ENCODE results near the gene SPARCL1.

SPARCL1 gene

GRCh38 chr4:87506974-87507701 is 22.0 kb downstream of the SPARCL1 start:
- no peak for TF ChIP-seq CTCF (IDR thresholded peaks at IDR 0.05; ENCODE audit: low read depth, low read length)
- DNase-seq (ENCODE audit: low read depth in 2 of 2): peak; percentile 90 to 91

GRCh38 chr4:87505862-87506261 is 23.3 kb downstream of the SPARCL1 start:
- no peak for TF ChIP-seq CTCF (IDR thresholded peaks at IDR 0.05; ENCODE audit: low read depth, low read length)
- no peak for DNase-seq (ENCODE audit: low read depth in 2 of 2)
- no peak overlapping the region for H3K4me3 ChIP-seq (replicated peaks in 1 of 2; ENCODE audit: low read depth in 2 of 2, low read length in 2 of 2)

More at GRCh38 chr4:87506974-87507701, 22.0 kb downstream of the SPARCL1 start:
- H3K4me3 ChIP-seq (replicated peaks in 1 of 2; ENCODE audit: low read depth in 2 of 2, low read length in 2 of 2): no peak overlapping the region

GRCh38 chr4:87502580-87503238 is 26.5 kb downstream of the SPARCL1 start:
- no peak overlapping the region for H3K4me3 ChIP-seq (replicated peaks in 1 of 2; ENCODE audit: low read depth in 2 of 2, low read length in 2 of 2)
- DNase-seq (ENCODE audit: low read depth in 2 of 2): peak; percentile 38 to 42
- no peak for TF ChIP-seq CTCF (IDR thresholded peaks at IDR 0.05; ENCODE audit: low read depth, low read length)

- no peak for DNase-seq (ENCODE audit: low read depth in 2 of 2)
- TF ChIP-seq CTCF (IDR thresholded peaks at IDR 0.05; ENCODE audit: low read depth, low read length): no peak
- H3K4me3 ChIP-seq (replicated peaks in 1 of 2; ENCODE audit: low read depth in 2 of 2, low read length in 2 of 2): no peak overlapping the region
Observed at GRCh38 chr4:87500092-87500462, 29.1 kb downstream of the SPARCL1 start.

GRCh38 chr4:87499403-87500091 is 29.6 kb downstream of the SPARCL1 start:
- no peak overlapping the region for H3K4me3 ChIP-seq (replicated peaks in 1 of 2; ENCODE audit: low read depth in 2 of 2, low read length in 2 of 2)
- no peak for TF ChIP-seq CTCF (IDR thresholded peaks at IDR 0.05; ENCODE audit: low read depth, low read length)
- no peak for DNase-seq (ENCODE audit: low read depth in 2 of 2)

GRCh38 chr4:87498446-87498900 is 30.7 kb downstream of the SPARCL1 start:
- peak in 1 of 2 donors; percentile 34 for DNase-seq (ENCODE audit: low read depth in 2 of 2)
- H3K4me3 ChIP-seq (replicated peaks in 1 of 2; ENCODE audit: low read depth in 2 of 2, low read length in 2 of 2): peak overlapping the region in 1 of 2 donors; percentile 3

More at GRCh38 chr4:87498446-87498900, 30.7 kb downstream of the SPARCL1 start:
- TF ChIP-seq CTCF (IDR thresholded peaks at IDR 0.05; ENCODE audit: low read depth, low read length): no peak
